Fibroblast of villous mesenchyme (primary cell): Measurements from ENCODE around the gene PLA2G4D. TPM values are rescaled to one million over a fixed set of nuclear protein-coding genes. Genes with fewer than 3 reads are reported as not detected.

ENCODE experiments used
- DNase-seq: peaks from one replicate; pipeline ENCODE4 v3.0.0-alpha.2; 2010; ENCODE audit warnings: low read depth
- H3K4me3 ChIP-seq: 2 replicates; pipeline ENCODE4 v1.5.1; 2011; ENCODE audit warnings: low read depth, mild to moderate bottlenecking, low read length
- total RNA-seq: library from RNA; depleted of rRNA; stranded (reverse); fragments of >200 nt; gene quantifications from 2 replicates; pipeline ENCODE4 v1.2.3, GENCODE V29; 2012
- TF ChIP-seq, protein P1 (sequence below): IDR thresholded peaks from 2 replicates; pipeline ENCODE4 v1.5.1; 2012; ENCODE audit warnings: low read depth, mild to moderate bottlenecking, low read length; ENCODE audit not compliant: insufficient read depth

Gene PLA2G4D
- total RNA-seq, 1 donor, result not detected

- DNase-seq, result no peak
- TF ChIP-seq, protein P1, sequence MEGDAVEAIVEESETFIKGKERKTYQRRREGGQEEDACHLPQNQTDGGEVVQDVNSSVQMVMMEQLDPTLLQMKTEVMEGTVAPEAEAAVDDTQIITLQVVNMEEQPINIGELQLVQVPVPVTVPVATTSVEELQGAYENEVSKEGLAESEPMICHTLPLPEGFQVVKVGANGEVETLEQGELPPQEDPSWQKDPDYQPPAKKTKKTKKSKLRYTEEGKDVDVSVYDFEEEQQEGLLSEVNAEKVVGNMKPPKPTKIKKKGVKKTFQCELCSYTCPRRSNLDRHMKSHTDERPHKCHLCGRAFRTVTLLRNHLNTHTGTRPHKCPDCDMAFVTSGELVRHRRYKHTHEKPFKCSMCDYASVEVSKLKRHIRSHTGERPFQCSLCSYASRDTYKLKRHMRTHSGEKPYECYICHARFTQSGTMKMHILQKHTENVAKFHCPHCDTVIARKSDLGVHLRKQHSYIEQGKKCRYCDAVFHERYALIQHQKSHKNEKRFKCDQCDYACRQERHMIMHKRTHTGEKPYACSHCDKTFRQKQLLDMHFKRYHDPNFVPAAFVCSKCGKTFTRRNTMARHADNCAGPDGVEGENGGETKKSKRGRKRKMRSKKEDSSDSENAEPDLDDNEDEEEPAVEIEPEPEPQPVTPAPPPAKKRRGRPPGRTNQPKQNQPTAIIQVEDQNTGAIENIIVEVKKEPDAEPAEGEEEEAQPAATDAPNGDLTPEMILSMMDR, result no peak
- H3K4me3 ChIP-seq, result no peak overlapping the region
Observed at GRCh38 chr15:42046597-42046996, 47.8 kb downstream of the PLA2G4D start.

- TF ChIP-seq, protein P1, result no peak
- no peak overlapping the region for H3K4me3 ChIP-seq
- peak; percentile 22 for DNase-seq
Observed at GRCh38 chr15:42045211-42045615, 49.1 kb downstream of the PLA2G4D start.

DNA sequence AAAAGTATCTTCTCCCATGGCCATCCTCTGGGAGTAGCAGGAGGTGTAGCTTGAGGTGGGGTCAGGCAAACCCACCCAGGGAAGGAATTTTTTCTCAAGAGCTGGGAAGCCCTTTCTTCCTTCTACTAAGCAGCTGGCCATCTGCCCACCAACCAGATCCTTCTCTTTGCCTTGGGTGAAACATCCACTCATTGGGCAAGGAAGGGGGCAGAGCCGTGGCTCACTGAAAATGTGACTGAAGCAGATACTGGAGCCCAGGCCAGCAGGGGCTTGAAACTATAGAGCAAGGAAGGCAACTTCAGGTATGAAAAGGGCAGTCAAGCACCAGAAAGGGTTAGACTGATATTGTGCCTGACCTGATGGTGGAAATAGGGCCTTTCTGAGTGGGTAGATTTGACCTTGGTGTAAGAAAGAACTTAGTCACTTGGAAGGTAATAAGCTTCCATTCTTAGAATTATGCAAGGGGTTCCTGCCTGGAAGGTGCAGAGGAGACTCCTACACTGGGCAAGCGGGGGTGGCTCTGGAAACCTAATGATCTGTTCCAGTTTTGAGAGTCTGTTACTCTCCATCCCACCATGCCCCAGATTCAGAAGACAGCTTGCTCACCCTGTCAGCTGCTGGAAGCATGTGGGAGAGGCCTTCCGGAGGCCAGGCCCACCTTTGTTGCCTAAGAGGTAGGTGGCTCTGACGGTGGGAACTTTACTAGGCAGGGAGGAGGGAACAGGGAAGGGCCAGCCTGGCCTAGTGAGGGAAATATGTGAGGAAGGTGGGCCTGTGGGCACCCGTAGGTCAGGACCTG, 51.6 kb downstream of the PLA2G4D start:
- no peak overlapping the region for H3K4me3 ChIP-seq
- no peak for DNase-seq
- TF ChIP-seq, protein P1, result no peak

- DNase-seq, result no peak
- TF ChIP-seq, protein P1, result no peak
- no peak overlapping the region for H3K4me3 ChIP-seq
Observed at GRCh38 chr15:42038401-42038800, 56.0 kb downstream of the PLA2G4D start.

GRCh38 chr15:42037656-42038055, 56.7 kb downstream of the PLA2G4D start:
- no peak overlapping the region for H3K4me3 ChIP-seq
- TF ChIP-seq, protein P1, result no peak
- no peak for DNase-seq

DNA sequence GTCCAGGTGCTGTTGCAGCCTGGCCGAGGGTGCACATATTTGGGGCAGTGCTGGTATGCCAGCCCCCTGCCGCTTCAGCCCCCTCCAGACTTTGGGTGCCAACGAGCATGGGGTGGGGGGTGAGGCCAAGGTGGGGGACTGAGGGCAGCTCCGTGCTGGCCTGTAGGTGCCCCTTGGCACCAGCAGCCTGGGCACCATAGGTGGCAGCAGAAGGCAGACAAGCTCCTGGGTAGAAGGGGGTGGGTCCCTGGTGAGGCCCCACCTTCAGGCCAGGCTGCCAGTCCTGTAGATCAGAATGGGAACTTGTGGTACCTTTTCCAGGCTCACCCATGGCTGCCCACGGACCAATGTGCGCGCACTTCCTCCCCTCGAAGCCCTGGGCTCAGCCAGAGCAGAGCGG, 57.4 kb downstream of the PLA2G4D start:
- DNase-seq, result no peak
- no peak overlapping the region for H3K4me3 ChIP-seq
- TF ChIP-seq, protein P1, result no peak
